ENCODE measurements around the gene SPDYE4.

The SPDYE4 gene

GRCh38 chr17:8747742-8748141, 10.6 kb downstream of the SPDYE4 start:
- Histone ChIP-seq H3K4me1 (ENCODE audit: control insufficient read depth in 1 of 2, insufficient read depth in 2 of 2, low read length in 2 of 2) (no peaks in the 10 kb centered on the region), H3K27me3 (ENCODE audit: low read depth, low read length) (no peaks in the 10 kb centered on the region), H3K36me3 (ENCODE audit: control insufficient read depth in 1 of 2, insufficient read depth in 2 of 2, low read length in 2 of 2) (no peaks in the 10 kb centered on the region), H3K9me3 (ENCODE audit: control insufficient read depth in 1 of 2, low read length in 2 of 2) (no peaks in the 10 kb centered on the region), H3K27ac (ENCODE audit: low read length) (no peak overlapping the region), H3K4me3 (ENCODE audit: low read depth in 1 of 2, low read length in 2 of 2) (no peak overlapping the region)

- no peaks in the 10 kb centered on the region for H3K4me1 ChIP-seq (ENCODE audit: control insufficient read depth in 1 of 2, insufficient read depth in 2 of 2, low read length in 2 of 2)
- no peak overlapping the region for H3K27ac ChIP-seq (ENCODE audit: low read length)
- H3K27me3 ChIP-seq (ENCODE audit: low read depth, low read length), result no peaks in the 10 kb centered on the region
- peak overlapping the region; percentile 59 to 74 for H3K4me3 ChIP-seq (ENCODE audit: low read depth in 1 of 2, low read length in 2 of 2)
- no peaks in the 10 kb centered on the region for H3K9me3 ChIP-seq (ENCODE audit: control insufficient read depth in 1 of 2, low read length in 2 of 2)
- no peaks in the 10 kb centered on the region for H3K36me3 ChIP-seq (ENCODE audit: control insufficient read depth in 1 of 2, insufficient read depth in 2 of 2, low read length in 2 of 2)
Observed at GRCh38 chr17:8746501-8747236, 11.7 kb downstream of the SPDYE4 start.

- H3K36me3 ChIP-seq (ENCODE audit: control insufficient read depth in 1 of 2, insufficient read depth in 2 of 2, low read length in 2 of 2), result no peaks in the 10 kb centered on the region
- no peaks in the 10 kb centered on the region for H3K27me3 ChIP-seq (ENCODE audit: low read depth, low read length)
- H3K4me1 ChIP-seq (ENCODE audit: control insufficient read depth in 1 of 2, insufficient read depth in 2 of 2, low read length in 2 of 2), result no peaks in the 10 kb centered on the region
- H3K27ac ChIP-seq (ENCODE audit: low read length), result no peak overlapping the region
- no peaks in the 10 kb centered on the region for H3K9me3 ChIP-seq (ENCODE audit: control insufficient read depth in 1 of 2, low read length in 2 of 2)
- peak overlapping the region; percentile 59 to 74 for H3K4me3 ChIP-seq (ENCODE audit: low read depth in 1 of 2, low read length in 2 of 2)
Observed at GRCh38 chr17:8745586-8746500, 12.5 kb downstream of the SPDYE4 start.

GRCh38 chr17:8744086-8744785, 14.1 kb downstream of the SPDYE4 start:
- no peak overlapping the region for H3K27ac ChIP-seq (ENCODE audit: low read length)
- no peaks in the 10 kb centered on the region for H3K4me1 ChIP-seq (ENCODE audit: control insufficient read depth in 1 of 2, insufficient read depth in 2 of 2, low read length in 2 of 2)
- H3K36me3 ChIP-seq (ENCODE audit: control insufficient read depth in 1 of 2, insufficient read depth in 2 of 2, low read length in 2 of 2), result no peaks in the 10 kb centered on the region
- H3K9me3 ChIP-seq (ENCODE audit: control insufficient read depth in 1 of 2, low read length in 2 of 2), result no peaks in the 10 kb centered on the region
- no peaks in the 10 kb centered on the region for H3K27me3 ChIP-seq (ENCODE audit: low read depth, low read length)
- no peak overlapping the region for H3K4me3 ChIP-seq (ENCODE audit: low read depth in 1 of 2, low read length in 2 of 2)

- H3K36me3 ChIP-seq (ENCODE audit: control insufficient read depth in 1 of 2, insufficient read depth in 2 of 2, low read length in 2 of 2), result no peaks in the 10 kb centered on the region
- no peaks in the 10 kb centered on the region for H3K9me3 ChIP-seq (ENCODE audit: control insufficient read depth in 1 of 2, low read length in 2 of 2)
- H3K27ac ChIP-seq (ENCODE audit: low read length), result no peak overlapping the region
- no peaks in the 10 kb centered on the region for H3K27me3 ChIP-seq (ENCODE audit: low read depth, low read length)
- H3K4me1 ChIP-seq (ENCODE audit: control insufficient read depth in 1 of 2, insufficient read depth in 2 of 2, low read length in 2 of 2), result no peaks in the 10 kb centered on the region
- H3K4me3 ChIP-seq (ENCODE audit: low read depth in 1 of 2, low read length in 2 of 2), result no peak overlapping the region
Observed at GRCh38 chr17:8742819-8743218, 15.5 kb downstream of the SPDYE4 start.

GRCh38 chr17:8742274-8742673, 16.1 kb downstream of the SPDYE4 start:
- H3K4me1 ChIP-seq (ENCODE audit: control insufficient read depth in 1 of 2, insufficient read depth in 2 of 2, low read length in 2 of 2), result no peaks in the 10 kb centered on the region
- H3K36me3 ChIP-seq (ENCODE audit: control insufficient read depth in 1 of 2, insufficient read depth in 2 of 2, low read length in 2 of 2), result no peaks in the 10 kb centered on the region
- no peaks in the 10 kb centered on the region for H3K27me3 ChIP-seq (ENCODE audit: low read depth, low read length)
- no peak overlapping the region for H3K4me3 ChIP-seq (ENCODE audit: low read depth in 1 of 2, low read length in 2 of 2)
- no peaks in the 10 kb centered on the region for H3K9me3 ChIP-seq (ENCODE audit: control insufficient read depth in 1 of 2, low read length in 2 of 2)
- no peak overlapping the region for H3K27ac ChIP-seq (ENCODE audit: low read length)

GRCh38 chr17:8741771-8742170, 16.6 kb downstream of the SPDYE4 start:
- no peaks in the 10 kb centered on the region for H3K9me3 ChIP-seq (ENCODE audit: control insufficient read depth in 1 of 2, low read length in 2 of 2)
- no peaks in the 10 kb centered on the region for H3K27me3 ChIP-seq (ENCODE audit: low read depth, low read length)
- H3K27ac ChIP-seq (ENCODE audit: low read length), result no peak overlapping the region
- no peaks in the 10 kb centered on the region for H3K4me1 ChIP-seq (ENCODE audit: control insufficient read depth in 1 of 2, insufficient read depth in 2 of 2, low read length in 2 of 2)
- H3K4me3 ChIP-seq (ENCODE audit: low read depth in 1 of 2, low read length in 2 of 2), result no peak overlapping the region
- no peaks in the 10 kb centered on the region for H3K36me3 ChIP-seq (ENCODE audit: control insufficient read depth in 1 of 2, insufficient read depth in 2 of 2, low read length in 2 of 2)

- Histone ChIP-seq H3K4me3 (ENCODE audit: low read depth in 1 of 2, low read length in 2 of 2) (no peak overlapping the region), H3K4me1 (ENCODE audit: control insufficient read depth in 1 of 2, insufficient read depth in 2 of 2, low read length in 2 of 2) (no peaks in the 10 kb centered on the region), H3K36me3 (ENCODE audit: control insufficient read depth in 1 of 2, insufficient read depth in 2 of 2, low read length in 2 of 2) (no peaks in the 10 kb centered on the region), H3K27ac (ENCODE audit: low read length) (no peak overlapping the region), H3K27me3 (ENCODE audit: low read depth, low read length) (no peaks in the 10 kb centered on the region), H3K9me3 (ENCODE audit: control insufficient read depth in 1 of 2, low read length in 2 of 2) (no peaks in the 10 kb centered on the region)
Observed at GRCh38 chr17:8741366-8741765, 17.0 kb downstream of the SPDYE4 start.

GRCh38 chr17:8740486-8740885, 17.9 kb downstream of the SPDYE4 start:
- no peak overlapping the region for H3K4me3 ChIP-seq (ENCODE audit: low read depth in 1 of 2, low read length in 2 of 2)
- H3K4me1 ChIP-seq (ENCODE audit: control insufficient read depth in 1 of 2, insufficient read depth in 2 of 2, low read length in 2 of 2), result no peaks in the 10 kb centered on the region
- H3K36me3 ChIP-seq (ENCODE audit: control insufficient read depth in 1 of 2, insufficient read depth in 2 of 2, low read length in 2 of 2), result no peaks in the 10 kb centered on the region
- no peak overlapping the region for H3K27ac ChIP-seq (ENCODE audit: low read length)
- H3K27me3 ChIP-seq (ENCODE audit: low read depth, low read length), result no peaks in the 10 kb centered on the region
- H3K9me3 ChIP-seq (ENCODE audit: control insufficient read depth in 1 of 2, low read length in 2 of 2), result no peaks in the 10 kb centered on the region

GRCh38 chr17:8739097-8739496, 19.2 kb downstream of the SPDYE4 start:
- H3K36me3 ChIP-seq (ENCODE audit: control insufficient read depth in 1 of 2, insufficient read depth in 2 of 2, low read length in 2 of 2), result no peaks in the 10 kb centered on the region

GRCh38 chr17:8736796-8737195, 21.6 kb downstream of the SPDYE4 start:
- Histone ChIP-seq H3K9me3 (ENCODE audit: control insufficient read depth in 1 of 2, low read length in 2 of 2) (no peaks in the 10 kb centered on the region), H3K4me3 (ENCODE audit: low read depth in 1 of 2, low read length in 2 of 2) (no peak overlapping the region), H3K36me3 (ENCODE audit: control insufficient read depth in 1 of 2, insufficient read depth in 2 of 2, low read length in 2 of 2) (no peaks in the 10 kb centered on the region), H3K4me1 (ENCODE audit: control insufficient read depth in 1 of 2, insufficient read depth in 2 of 2, low read length in 2 of 2) (no peaks in the 10 kb centered on the region), H3K27ac (ENCODE audit: low read length) (no peak overlapping the region), H3K27me3 (ENCODE audit: low read depth, low read length) (no peaks in the 10 kb centered on the region)

More at GRCh38 chr17:8739097-8739496, 19.2 kb downstream of the SPDYE4 start:
- Histone ChIP-seq H3K9me3 (ENCODE audit: control insufficient read depth in 1 of 2, low read length in 2 of 2) (no peaks in the 10 kb centered on the region), H3K4me1 (ENCODE audit: control insufficient read depth in 1 of 2, insufficient read depth in 2 of 2, low read length in 2 of 2) (no peaks in the 10 kb centered on the region), H3K4me3 (ENCODE audit: low read depth in 1 of 2, low read length in 2 of 2) (no peak overlapping the region), H3K27me3 (ENCODE audit: low read depth, low read length) (no peaks in the 10 kb centered on the region), H3K27ac (ENCODE audit: low read length) (no peak overlapping the region)
